ENCODE results near the gene MYO5B. TPM values are rescaled to one million over a fixed set of nuclear protein-coding genes. Genes with fewer than 3 reads are reported as not detected.
"Not testable (repeated sequence)": the region's sequence is repeated elsewhere in the genome, so short reads cannot be mapped to it uniquely, and the experiment has no call there.

The MYO5B gene
- under 1 TPM; 0.12 to 0.39 TPM for total RNA-seq

DNA sequence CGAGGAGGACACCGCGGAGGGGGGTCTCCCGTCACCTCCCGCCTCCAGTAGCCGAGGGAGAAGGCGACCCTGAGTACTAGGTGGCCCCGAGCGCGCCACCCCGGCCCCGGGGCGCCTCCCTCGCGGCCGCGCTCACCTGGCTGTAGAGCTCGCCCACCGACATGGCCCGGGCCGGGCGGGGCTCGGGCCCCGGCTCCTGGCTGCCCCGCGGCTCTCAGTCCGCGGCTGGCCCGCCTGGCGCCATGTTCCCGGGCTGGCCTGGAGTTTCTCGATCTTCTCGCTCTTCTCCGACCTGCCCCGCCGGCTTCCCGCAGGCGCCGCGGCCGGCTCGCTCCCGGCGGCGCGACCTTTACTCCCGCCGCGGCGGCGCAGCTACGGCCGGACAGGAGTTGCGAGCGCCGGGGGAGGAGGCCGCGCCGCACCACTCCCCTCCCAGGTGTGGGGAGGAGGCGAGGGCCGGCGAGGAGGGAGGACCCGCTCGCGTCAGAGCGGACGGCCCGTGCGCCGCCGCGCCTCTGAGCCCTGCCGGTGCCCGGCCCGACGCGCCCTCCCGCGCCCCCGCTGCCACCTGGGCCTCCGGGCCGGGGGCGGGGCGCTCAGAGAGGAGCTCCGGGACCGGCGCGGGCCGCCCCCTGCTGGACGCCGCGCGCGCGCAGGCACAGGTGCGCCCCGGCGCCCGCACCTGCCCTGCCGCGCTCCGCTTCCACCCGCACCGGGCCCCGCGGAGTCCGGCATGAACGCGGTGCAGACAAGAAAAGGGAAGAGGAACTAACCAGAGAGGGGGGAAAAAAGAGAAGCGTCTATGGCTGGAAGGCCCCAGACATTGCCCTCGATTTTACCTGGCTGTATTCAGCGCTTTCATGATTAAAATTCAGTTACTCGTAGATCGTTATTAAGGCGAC is at the start of gene MYO5B:
MYO5B (minus strand) TSS at position 517 of the 902 bp plus-strand sequence; CDS start at position 163, 354 bp downstream.
- no peak within 1 kb of the TSS for H3K27ac Mint-ChIP-seq
- peak; percentile 74 to 78 for DNase-seq
- H3K27me3 Mint-ChIP-seq (ENCODE audit: low read depth): peaks cover 81% of the 10 kb centered on the region
- H3K36me3 Mint-ChIP-seq (ENCODE audit: insufficient read depth in 2 of 2): peaks cover 0 to 1% of the 10 kb centered on the region in 2 donors
- ATAC-seq (replicated peaks in 1 of 2): peak; percentile 87 to 88
- H3K9me3 Mint-ChIP-seq: no peaks in the 10 kb centered on the region
- H3K4me3 Mint-ChIP-seq: peak within 1 kb of the TSS; percentile 64 to 72
- peaks cover 25% of the 10 kb centered on the region for H3K4me1 Mint-ChIP-seq (ENCODE audit: low read depth)

DNA sequence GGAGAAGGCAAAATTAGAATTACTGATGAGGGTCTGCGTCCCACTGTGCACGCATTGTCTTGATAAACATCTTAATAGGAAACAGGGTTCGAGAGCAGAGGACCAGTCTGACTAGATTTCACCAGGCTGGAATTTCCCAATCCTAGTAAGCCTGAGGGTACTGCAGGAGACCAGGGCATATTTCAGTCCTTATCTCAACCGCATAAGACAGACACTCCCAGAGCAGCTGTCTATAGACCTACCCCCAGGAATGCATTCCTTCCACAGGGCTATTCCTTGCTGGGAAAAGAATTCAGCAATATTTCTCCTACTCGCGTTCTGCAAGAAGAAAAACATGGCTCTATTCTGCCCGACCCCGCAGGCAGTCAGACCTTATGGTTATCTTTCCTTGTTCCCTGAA is 46.8 kb upstream of the MYO5B start:
- H3K27me3 Mint-ChIP-seq (ENCODE audit: low read depth); ATAC-seq (replicated peaks in 1 of 2): not testable (repeated sequence)

GRCh38 chr18:50240080-50240563 is 45.2 kb upstream of the MYO5B start:
- H3K27me3 Mint-ChIP-seq (ENCODE audit: low read depth): peaks cover 14% of the 10 kb centered on the region
- ATAC-seq (replicated peaks in 1 of 2) (peak; percentile 64 to 80), DNase-seq (peak; percentile 11 to 31)
- peaks cover 9% of the 10 kb centered on the region for H3K4me1 Mint-ChIP-seq (ENCODE audit: low read depth)
- peaks cover 9 to 11% of the 10 kb centered on the region in 2 donors for H3K9me3 Mint-ChIP-seq
- H3K4me3 Mint-ChIP-seq: no peak overlapping the region
- peaks cover 9% of the 10 kb centered on the region in 2 donors for H3K36me3 Mint-ChIP-seq (ENCODE audit: insufficient read depth in 2 of 2)
- H3K27ac Mint-ChIP-seq: no peak overlapping the region

More for the DNA sequence above, 46.8 kb upstream of the MYO5B start:
- peaks cover 9 to 11% of the 10 kb centered on the region in 2 donors for H3K9me3 Mint-ChIP-seq
- not testable (repeated sequence) for H3K36me3 Mint-ChIP-seq (ENCODE audit: insufficient read depth in 2 of 2); H3K4me3 Mint-ChIP-seq; H3K4me1 Mint-ChIP-seq (ENCODE audit: low read depth); H3K27ac Mint-ChIP-seq; DNase-seq

DNA sequence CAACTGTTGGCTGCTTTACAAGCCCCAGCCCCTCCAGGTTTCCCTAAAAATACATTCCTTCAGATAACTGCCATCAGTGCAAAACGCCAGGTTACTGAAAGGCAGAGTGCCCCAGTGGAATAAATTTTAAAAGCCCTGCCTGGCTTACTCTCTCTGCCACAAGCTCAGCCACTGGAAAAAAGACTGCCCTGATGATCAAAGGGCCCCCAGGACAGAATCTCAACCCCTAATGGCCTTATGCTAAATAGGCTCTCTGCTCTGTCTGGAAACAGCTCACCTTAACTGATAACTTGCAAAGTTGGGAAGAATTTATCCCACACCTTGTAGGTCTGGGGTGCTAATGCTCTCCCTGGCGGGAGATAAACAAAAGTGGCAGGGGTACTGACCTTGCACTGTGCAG is 37.5 kb upstream of the MYO5B start:
- Mint-ChIP-seq H3K9me3 (no peaks in the 10 kb centered on the region), H3K27ac (no peak overlapping the region), H3K36me3 (ENCODE audit: insufficient read depth in 2 of 2) (no peaks in the 10 kb centered on the region), H3K4me1 (ENCODE audit: low read depth) (peaks cover 11% of the 10 kb centered on the region), H3K27me3 (ENCODE audit: low read depth) (peaks cover 29% of the 10 kb centered on the region), H3K4me3 (no peak overlapping the region)
- ATAC-seq (replicated peaks in 1 of 2): no peak
- DNase-seq: no peak

DNA sequence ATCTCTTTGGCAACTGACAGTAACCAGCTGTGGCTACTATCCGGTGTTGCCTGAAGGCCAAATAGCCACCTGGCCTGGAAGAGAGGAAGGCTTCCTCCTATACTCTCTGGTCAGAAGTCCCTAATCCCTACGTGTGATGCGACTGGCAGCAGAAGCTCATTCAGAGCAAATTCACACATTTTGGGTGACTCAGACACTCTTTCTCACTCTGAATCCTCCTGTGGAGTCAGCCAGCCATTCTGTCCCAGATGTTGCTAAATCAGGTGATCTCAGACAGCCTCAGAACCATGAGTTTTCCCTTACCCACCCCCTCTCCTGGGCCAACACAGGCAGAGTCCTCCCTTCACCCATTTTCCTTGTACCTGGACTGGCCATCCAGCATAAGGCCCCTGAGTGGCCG is 36.7 kb upstream of the MYO5B start:
- no peaks in the 10 kb centered on the region for H3K9me3 Mint-ChIP-seq
- peaks cover 28% of the 10 kb centered on the region for H3K27me3 Mint-ChIP-seq (ENCODE audit: low read depth)
- H3K36me3 Mint-ChIP-seq (ENCODE audit: insufficient read depth in 2 of 2): no peaks in the 10 kb centered on the region
- H3K4me3 Mint-ChIP-seq: no peak overlapping the region
- no peak overlapping the region for H3K27ac Mint-ChIP-seq
- ATAC-seq (replicated peaks in 1 of 2) (peak; percentile 80 to 97), DNase-seq (peak; percentile 15 to 29)
- H3K4me1 Mint-ChIP-seq (ENCODE audit: low read depth): peaks cover 11% of the 10 kb centered on the region

DNA sequence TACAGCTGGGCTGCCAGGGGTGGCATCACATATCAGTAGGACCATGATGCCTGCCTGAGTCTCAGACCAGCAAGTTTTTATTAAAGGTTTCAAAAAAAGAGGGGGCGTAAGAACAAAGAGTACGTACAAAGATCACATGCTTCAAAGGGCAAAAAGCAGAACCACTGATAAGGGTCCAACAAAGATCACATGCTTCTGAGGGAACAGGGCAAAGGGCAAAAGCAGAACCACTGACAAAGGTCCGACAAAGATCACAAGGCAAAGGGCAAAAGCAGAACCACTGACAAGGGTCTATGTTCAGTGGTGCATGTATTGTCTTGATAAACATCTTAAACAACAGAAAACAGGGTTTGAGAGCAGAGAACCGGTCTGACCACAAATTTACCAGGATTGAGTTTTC is 25.3 kb upstream of the MYO5B start:
- peak overlapping the region; percentile 23 for H3K27ac Mint-ChIP-seq
- ATAC-seq (replicated peaks in 1 of 2): not testable (repeated sequence)

GRCh38 chr18:50218432-50219197 is 23.7 kb upstream of the MYO5B start:
- peaks cover 2 to 5% of the 10 kb centered on the region in 2 donors for H3K36me3 Mint-ChIP-seq (ENCODE audit: insufficient read depth in 2 of 2)
- ATAC-seq (replicated peaks in 1 of 2): peak; percentile 45 to 59
- DNase-seq: peak; percentile 42 to 43
- H3K27me3 Mint-ChIP-seq (ENCODE audit: low read depth): peaks cover 30% of the 10 kb centered on the region
- H3K4me1 Mint-ChIP-seq (ENCODE audit: low read depth): no peaks in the 10 kb centered on the region
- no peak overlapping the region for H3K27ac Mint-ChIP-seq
- H3K4me3 Mint-ChIP-seq: no peak overlapping the region
- H3K9me3 Mint-ChIP-seq: peaks cover 3 to 5% of the 10 kb centered on the region in 2 donors

More for the DNA sequence above, 25.3 kb upstream of the MYO5B start:
- DNase-seq; H3K9me3 Mint-ChIP-seq; H3K36me3 Mint-ChIP-seq (ENCODE audit: insufficient read depth in 2 of 2); H3K4me1 Mint-ChIP-seq (ENCODE audit: low read depth); H3K4me3 Mint-ChIP-seq: not testable (repeated sequence)
- peaks cover 24% of the 10 kb centered on the region for H3K27me3 Mint-ChIP-seq (ENCODE audit: low read depth)

DNA sequence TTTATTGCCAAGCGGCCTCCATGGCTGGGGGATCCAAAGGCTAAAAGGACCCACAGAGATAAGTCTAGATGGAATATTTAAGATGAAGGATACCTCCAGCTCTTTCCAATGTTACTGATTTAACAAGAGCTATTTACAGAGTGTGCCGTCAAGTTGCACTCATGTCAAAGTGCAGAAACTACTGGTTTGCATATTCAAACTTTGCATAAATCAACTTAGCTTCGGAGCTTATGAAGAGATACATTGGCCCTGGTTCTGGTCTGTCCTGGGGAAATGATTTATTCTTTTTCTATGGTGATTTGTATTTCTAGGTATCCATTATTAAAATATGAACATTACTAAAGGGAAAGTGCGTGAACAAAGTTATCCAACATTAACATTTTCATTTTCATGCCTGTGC is 14.4 kb upstream of the MYO5B start:
- ATAC-seq (replicated peaks in 1 of 2) (no peak), DNase-seq (no peak)
- Mint-ChIP-seq H3K36me3 (ENCODE audit: insufficient read depth in 2 of 2) (no peaks in the 10 kb centered on the region), H3K27me3 (ENCODE audit: low read depth) (peaks cover 40% of the 10 kb centered on the region), H3K9me3 (no peaks in the 10 kb centered on the region), H3K4me3 (no peak overlapping the region), H3K4me1 (ENCODE audit: low read depth) (peaks cover 4% of the 10 kb centered on the region), H3K27ac (no peak overlapping the region)

DNA sequence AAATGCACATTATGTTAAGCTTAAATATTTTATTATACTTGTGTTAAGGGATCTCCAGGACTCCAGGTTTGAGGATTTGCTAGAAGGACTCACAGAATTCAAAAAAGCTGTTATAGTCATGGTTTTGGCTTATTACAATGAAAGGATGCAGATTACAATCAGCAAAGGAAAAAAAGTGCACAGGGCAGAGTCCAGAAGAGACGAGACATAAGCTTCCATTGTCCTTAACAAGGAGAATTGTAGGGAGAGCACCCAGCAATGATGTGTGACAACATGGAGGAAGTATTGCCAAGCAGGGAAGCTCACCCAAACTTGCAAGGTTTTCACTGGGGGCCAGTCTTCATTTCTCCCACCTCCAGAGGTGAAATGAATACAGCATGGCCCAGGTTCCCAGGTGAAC is 12.8 kb upstream of the MYO5B start:
- no peak for ATAC-seq (replicated peaks in 1 of 2)
- peaks cover 9% of the 10 kb centered on the region for H3K4me1 Mint-ChIP-seq (ENCODE audit: low read depth)
- H3K27ac Mint-ChIP-seq: no peak overlapping the region
- no peaks in the 10 kb centered on the region for H3K9me3 Mint-ChIP-seq
- no peak overlapping the region for H3K4me3 Mint-ChIP-seq
- H3K36me3 Mint-ChIP-seq (ENCODE audit: insufficient read depth in 2 of 2): no peaks in the 10 kb centered on the region
- H3K27me3 Mint-ChIP-seq (ENCODE audit: low read depth): peaks cover 54% of the 10 kb centered on the region
- no peak for DNase-seq

DNA sequence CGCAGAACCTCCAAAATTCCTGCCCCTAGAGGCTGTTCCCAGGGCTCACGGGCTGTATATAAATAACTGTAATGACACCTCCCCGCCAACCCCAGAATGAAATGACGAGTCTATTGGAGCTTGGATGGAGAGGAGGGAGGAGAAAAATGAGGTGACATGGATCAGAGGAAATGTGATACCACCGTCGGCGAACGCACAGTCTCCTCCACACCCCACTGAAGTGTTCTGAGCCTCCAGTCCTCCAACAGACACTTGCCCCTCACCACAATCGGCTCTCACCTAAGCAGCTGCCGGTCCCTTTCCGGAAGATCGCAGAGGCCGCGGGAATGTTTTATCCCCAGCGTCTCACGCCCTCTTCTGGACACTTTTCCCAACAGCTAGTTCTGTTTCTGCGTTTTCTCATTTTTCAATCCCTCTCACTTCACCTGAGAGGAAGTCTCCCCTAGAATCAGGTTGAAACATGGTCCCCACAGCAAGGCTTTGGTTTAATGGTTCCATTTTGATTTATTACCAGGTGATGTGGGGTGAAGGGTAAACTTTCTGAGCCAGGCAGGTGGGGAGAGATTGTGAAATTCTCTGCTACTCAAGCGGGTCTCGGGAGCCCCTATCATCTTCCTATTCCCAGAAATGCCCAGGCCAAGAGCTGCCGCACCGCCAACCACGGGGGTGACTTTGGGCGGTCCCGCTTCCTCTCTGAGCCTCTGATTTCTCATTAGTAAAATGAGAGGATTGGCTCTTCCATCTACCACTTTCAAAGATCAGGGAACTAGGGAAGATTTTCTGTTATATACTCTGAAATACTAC is 9.1 kb upstream of the MYO5B start:
- peaks cover 0 to 2% of the 10 kb centered on the region in 2 donors for H3K9me3 Mint-ChIP-seq
- DNase-seq: peak in 1 of 2 donors; percentile 14
- ATAC-seq (replicated peaks in 1 of 2): peak in 1 of 2 donors; percentile 25
- no peaks in the 10 kb centered on the region for H3K36me3 Mint-ChIP-seq (ENCODE audit: insufficient read depth in 2 of 2)
- peaks cover 48% of the 10 kb centered on the region for H3K27me3 Mint-ChIP-seq (ENCODE audit: low read depth)
- H3K27ac Mint-ChIP-seq: no peak overlapping the region
- H3K4me1 Mint-ChIP-seq (ENCODE audit: low read depth): peaks cover 9% of the 10 kb centered on the region
- H3K4me3 Mint-ChIP-seq: peak overlapping the region; percentile 28 to 43

GRCh38 chr18:50201476-50202018 is 6.6 kb upstream of the MYO5B start:
- H3K4me3 Mint-ChIP-seq: no peak overlapping the region
- DNase-seq: no peak
- no peak overlapping the region for H3K27ac Mint-ChIP-seq
- H3K36me3 Mint-ChIP-seq (ENCODE audit: insufficient read depth in 2 of 2): no peaks in the 10 kb centered on the region
- ATAC-seq (replicated peaks in 1 of 2): no peak
- peaks cover 67% of the 10 kb centered on the region for H3K27me3 Mint-ChIP-seq (ENCODE audit: low read depth)
- H3K4me1 Mint-ChIP-seq (ENCODE audit: low read depth): peaks cover 9% of the 10 kb centered on the region
- H3K9me3 Mint-ChIP-seq: peaks cover 0 to 2% of the 10 kb centered on the region in 2 donors

DNA sequence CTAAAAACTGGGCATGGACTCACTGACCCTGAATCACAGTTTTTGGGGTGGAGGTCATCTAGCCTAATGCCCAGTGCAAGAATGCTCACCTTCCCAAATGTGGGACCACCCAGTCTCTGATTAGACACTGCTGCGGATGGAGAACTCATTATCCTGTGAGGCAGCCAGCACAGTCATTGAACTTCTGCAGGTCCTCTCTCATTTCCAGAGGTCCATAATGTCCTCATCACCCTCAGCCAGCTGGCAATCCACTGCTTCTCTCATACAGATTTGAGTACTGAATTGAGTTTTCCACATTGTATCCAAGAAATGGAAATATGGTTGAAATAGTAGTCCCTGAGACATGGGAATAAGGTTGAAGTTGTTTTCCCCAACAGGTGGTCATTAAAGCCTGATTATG is 5.0 kb upstream of the MYO5B start:
- no peak for DNase-seq
- ATAC-seq (replicated peaks in 1 of 2): no peak
- peaks cover 67% of the 10 kb centered on the region for H3K27me3 Mint-ChIP-seq (ENCODE audit: low read depth)
- peaks cover 14% of the 10 kb centered on the region for H3K4me1 Mint-ChIP-seq (ENCODE audit: low read depth)
- H3K4me3 Mint-ChIP-seq: no peak overlapping the region
- H3K9me3 Mint-ChIP-seq: peaks cover 0 to 2% of the 10 kb centered on the region in 2 donors
- H3K27ac Mint-ChIP-seq: no peak overlapping the region
- H3K36me3 Mint-ChIP-seq (ENCODE audit: insufficient read depth in 2 of 2): peaks cover 0 to 1% of the 10 kb centered on the region in 2 donors
